ENCODE measurements around the gene RCVRN. TPM values are rescaled to one million over a fixed set of nuclear protein-coding genes. Genes with fewer than 3 reads are reported as not detected.

The RCVRN gene
- total RNA-seq, 1 donor from 2014 or later, result not detected

DNA sequence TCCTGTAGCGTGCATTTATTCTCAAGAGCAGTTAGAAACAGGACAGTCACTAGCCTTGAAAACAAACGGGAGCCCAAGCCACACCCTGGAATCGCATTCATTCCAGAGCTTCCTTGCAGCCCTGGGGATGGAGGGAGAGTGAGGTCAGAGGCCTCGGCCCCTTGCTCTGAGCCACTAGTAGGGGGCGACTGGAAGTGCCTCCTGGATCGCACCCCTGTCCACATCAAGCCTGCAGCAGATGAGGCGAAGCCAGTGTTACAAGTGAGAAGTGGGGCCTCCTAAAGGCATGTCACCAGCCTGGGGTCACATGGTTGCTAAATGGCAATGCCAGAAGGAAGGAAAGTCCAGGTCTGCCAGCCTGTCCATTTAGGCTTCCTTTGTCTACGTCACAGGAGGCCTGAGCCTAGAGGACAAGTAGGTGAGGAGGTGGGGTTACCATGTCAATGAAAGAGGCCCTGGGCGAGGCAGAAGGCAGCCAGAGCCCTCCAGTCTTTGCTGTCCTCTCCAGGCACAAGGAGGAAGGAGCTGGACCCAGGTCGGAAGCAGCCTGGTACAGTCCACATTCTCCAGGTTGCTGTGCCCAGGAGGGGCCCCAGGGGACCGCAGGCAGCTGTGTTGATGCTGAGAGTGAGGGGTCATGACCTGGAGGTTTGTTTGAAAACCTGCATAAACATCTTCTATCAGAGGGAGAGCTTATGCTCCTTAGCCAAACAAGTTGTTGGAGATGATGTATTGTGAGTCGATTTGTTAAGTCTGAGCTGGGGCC, 3.0 kb upstream of the RCVRN start:
- Histone ChIP-seq H3K27ac (no peak overlapping the region), H3K27me3 (no peaks in the 10 kb centered on the region), H3K4me1 (no peaks in the 10 kb centered on the region), H3K4me3 (no peak overlapping the region), H3K9me3 (no peaks in the 10 kb centered on the region), H3K36me3 (no peaks in the 10 kb centered on the region)
- intact Hi-C loops (cut with DNase I), result no loop called here
- no peak for DNase-seq (ENCODE audit: low spot score in 2 of 2)
- TF ChIP-seq, protein P1, sequence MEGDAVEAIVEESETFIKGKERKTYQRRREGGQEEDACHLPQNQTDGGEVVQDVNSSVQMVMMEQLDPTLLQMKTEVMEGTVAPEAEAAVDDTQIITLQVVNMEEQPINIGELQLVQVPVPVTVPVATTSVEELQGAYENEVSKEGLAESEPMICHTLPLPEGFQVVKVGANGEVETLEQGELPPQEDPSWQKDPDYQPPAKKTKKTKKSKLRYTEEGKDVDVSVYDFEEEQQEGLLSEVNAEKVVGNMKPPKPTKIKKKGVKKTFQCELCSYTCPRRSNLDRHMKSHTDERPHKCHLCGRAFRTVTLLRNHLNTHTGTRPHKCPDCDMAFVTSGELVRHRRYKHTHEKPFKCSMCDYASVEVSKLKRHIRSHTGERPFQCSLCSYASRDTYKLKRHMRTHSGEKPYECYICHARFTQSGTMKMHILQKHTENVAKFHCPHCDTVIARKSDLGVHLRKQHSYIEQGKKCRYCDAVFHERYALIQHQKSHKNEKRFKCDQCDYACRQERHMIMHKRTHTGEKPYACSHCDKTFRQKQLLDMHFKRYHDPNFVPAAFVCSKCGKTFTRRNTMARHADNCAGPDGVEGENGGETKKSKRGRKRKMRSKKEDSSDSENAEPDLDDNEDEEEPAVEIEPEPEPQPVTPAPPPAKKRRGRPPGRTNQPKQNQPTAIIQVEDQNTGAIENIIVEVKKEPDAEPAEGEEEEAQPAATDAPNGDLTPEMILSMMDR (IDR thresholded peaks at IDR 0.05), result no peak

DNA sequence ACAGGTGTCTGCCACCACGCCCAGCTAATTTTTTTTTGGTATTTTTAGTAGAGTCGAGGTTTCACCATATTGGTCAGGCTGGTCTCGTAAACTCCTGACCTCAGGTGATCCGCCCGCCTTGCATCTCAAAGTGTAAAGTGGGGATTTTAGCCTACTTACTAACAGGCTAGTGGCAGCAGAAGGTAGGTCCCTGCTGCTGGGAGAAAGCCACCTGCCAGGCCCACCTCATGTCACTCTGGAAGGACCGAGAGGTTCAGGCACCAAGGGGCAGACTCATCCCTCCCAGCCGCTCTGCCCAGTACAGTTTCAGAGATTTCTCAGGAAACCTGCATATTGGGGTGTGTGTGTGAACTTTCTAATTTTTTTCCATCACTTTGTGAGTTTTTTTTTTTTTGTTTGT, 2.1 kb upstream of the RCVRN start:
- no peak for DNase-seq (ENCODE audit: low spot score in 2 of 2)
- Histone ChIP-seq H3K27ac (no peak overlapping the region), H3K27me3 (no peaks in the 10 kb centered on the region), H3K4me3 (no peak overlapping the region), H3K36me3 (no peaks in the 10 kb centered on the region), H3K9me3 (no peaks in the 10 kb centered on the region), H3K4me1 (no peaks in the 10 kb centered on the region)
- intact Hi-C loops (cut with DNase I), result no loop called here
- TF ChIP-seq, protein P1 (IDR thresholded peaks at IDR 0.05), result no peak

DNA sequence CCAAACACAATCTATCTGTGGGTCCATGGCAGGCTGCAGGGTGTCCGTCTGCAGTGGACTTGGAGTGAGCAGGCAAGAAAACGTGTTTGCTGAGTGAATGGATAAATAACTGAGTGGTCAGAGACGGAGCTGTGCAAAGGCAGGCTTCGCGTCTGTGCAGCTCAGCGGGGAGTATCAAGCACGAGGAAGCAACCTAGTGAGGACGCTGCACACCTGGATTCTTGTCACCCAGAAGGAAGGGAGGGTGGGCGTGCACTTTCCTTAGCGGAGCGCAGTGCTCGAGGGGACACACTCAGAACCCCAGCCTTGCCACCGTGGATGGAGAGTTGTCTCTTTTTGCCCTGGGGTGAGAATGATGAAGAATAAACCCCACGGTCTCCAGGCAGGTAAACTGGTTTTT, 1.5 kb upstream of the RCVRN start:
- no peaks in the 10 kb centered on the region for H3K4me1 ChIP-seq
- H3K9me3 ChIP-seq, result no peaks in the 10 kb centered on the region
- no peaks in the 10 kb centered on the region for H3K36me3 ChIP-seq
- H3K27me3 ChIP-seq, result no peaks in the 10 kb centered on the region
- H3K27ac ChIP-seq, result no peak overlapping the region
- H3K4me3 ChIP-seq, result no peak overlapping the region
- intact Hi-C loops (cut with DNase I), result no loop called here
- TF ChIP-seq, protein P1 (IDR thresholded peaks at IDR 0.05), result no peak
- DNase-seq (ENCODE audit: low spot score in 2 of 2), result no peak

DNA sequence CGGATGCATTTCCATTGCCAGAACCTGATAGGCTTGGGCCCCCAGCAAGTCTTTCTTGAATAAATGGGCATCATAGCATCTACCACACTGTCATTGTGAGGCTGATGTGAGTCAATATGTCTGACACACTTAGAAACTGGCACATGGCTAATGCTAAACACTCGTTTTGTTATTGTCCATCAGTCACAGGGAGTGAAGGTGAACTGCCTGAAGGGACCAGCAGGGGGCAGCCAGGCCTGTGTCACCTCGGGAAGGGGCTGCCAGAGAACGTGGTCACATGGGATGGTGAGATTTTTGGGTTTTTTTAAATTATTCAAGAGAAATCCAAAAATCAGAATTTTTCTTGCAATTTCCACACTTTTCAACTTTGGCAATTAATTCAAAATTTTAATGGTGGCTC, 831 bp upstream of the RCVRN start:
- DNase-seq (ENCODE audit: low spot score in 2 of 2), result no peak
- H3K4me3 ChIP-seq, result no peak overlapping the region
- no peak overlapping the region for H3K27ac ChIP-seq
- TF ChIP-seq, protein P1 (IDR thresholded peaks at IDR 0.05), result peak in 2 of 3 experiments; percentile 16 to 18
- intact Hi-C loops (cut with DNase I), result no loop called here
- H3K27me3 ChIP-seq, result no peaks in the 10 kb centered on the region
- H3K9me3 ChIP-seq, result no peaks in the 10 kb centered on the region
- no peaks in the 10 kb centered on the region for H3K36me3 ChIP-seq
- H3K4me1 ChIP-seq, result no peaks in the 10 kb centered on the region

DNA sequence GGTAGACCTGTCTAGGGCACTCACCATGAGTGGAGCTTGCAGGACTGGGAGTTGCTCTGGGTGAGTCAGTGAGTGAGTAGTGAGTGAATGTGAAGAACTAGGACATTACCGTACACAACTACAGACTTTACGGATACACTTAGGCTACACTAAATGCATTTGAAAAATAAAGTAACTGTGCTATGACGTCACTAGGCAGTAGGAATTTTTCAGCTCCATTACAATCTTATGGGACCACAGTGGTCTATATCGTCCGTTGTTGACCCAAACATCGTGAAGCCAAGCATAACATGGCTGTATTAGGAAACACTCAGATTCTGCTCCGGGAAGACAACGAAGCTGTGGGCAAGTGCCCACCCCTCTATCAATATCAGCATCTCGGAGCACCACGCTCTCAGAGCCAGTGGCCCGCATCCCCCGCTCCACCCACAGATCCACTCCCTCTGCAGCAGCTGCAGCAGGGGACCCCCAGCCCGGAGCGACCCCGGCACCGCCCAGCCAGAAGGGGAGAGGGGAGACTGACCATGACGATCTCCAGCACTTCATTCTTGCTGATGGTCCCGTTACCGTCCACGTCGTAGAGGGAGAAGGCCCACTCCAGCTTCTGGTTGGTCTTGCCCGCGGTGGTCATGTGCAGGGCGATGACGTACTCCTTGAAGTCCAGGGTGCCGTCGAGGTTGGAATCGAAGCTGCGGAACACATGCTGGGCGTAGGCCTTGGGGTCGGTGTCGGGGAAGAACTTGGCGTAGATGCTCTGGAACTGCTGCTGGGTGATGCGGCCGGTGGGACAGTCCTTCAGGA, 594 bp downstream of the RCVRN start:
- DNase-seq (ENCODE audit: low spot score in 2 of 2), result no peak
- H3K36me3 ChIP-seq, result no peaks in the 10 kb centered on the region
- no peaks in the 10 kb centered on the region for H3K27me3 ChIP-seq
- no peaks in the 10 kb centered on the region for H3K4me1 ChIP-seq
- no peak overlapping the region for H3K4me3 ChIP-seq
- TF ChIP-seq, protein P1 (IDR thresholded peaks at IDR 0.05), result no peak
- no peaks in the 10 kb centered on the region for H3K9me3 ChIP-seq
- no peak overlapping the region for H3K27ac ChIP-seq
- intact Hi-C loops (cut with DNase I), result no loop called here
